HEK293T (cell line): ENCODE results near the gene TXNDC11.

ENCODE experiments used
- BHLHE40 ChIP-seq: fragments of 450-650 bp; IDR thresholded peaks from 2 replicates; pipeline ENCODE4 v1.6.1; 2016; ENCODE audit warnings: mild to moderate bottlenecking, moderate library complexity, borderline replicate concordance
- CTBP1 ChIP-seq: fragments of 450-650 bp; IDR thresholded peaks from 2 replicates; pipeline ENCODE4 v1.6.1; 2016; ENCODE audit warnings: borderline replicate concordance
- ELF4 ChIP-seq: fragments of 450-650 bp; IDR thresholded peaks from 2 replicates; pipeline ENCODE4 v1.6.1; 2017; ENCODE audit warnings: antibody characterized with exemption
- FOXA1 ChIP-seq: fragments of 450-650 bp; IDR thresholded peaks from 2 replicates; pipeline ENCODE4 v1.6.1; 2016; ENCODE audit warnings: mild to moderate bottlenecking
- FOXK2 ChIP-seq: fragments of 450-650 bp; IDR thresholded peaks from 2 replicates; pipeline ENCODE4 v1.6.1; 2016; ENCODE audit warnings: mild to moderate bottlenecking
- FOXM1 ChIP-seq: fragments of 450-650 bp; IDR thresholded peaks from 2 replicates; pipeline ENCODE4 v1.6.1; 2017; ENCODE audit warnings: mild to moderate bottlenecking, borderline replicate concordance
- HDGF ChIP-seq: fragments of 450-650 bp; IDR thresholded peaks from 2 replicates; pipeline ENCODE4 v1.6.1; 2017; ENCODE audit warnings: antibody characterized with exemption, borderline replicate concordance
- LEF1 ChIP-seq: fragments of 450-650 bp; IDR thresholded peaks from 2 replicates; pipeline ENCODE4 v1.6.1; 2017; ENCODE audit warnings: mild to moderate bottlenecking, borderline replicate concordance
- PKNOX1 ChIP-seq: fragments of 450-650 bp; IDR thresholded peaks from 2 replicates; pipeline ENCODE4 v1.6.1; 2016
- SP1 ChIP-seq: fragments of 450-650 bp; IDR thresholded peaks from 2 replicates; pipeline ENCODE4 v1.6.1; 2017
- SUZ12 ChIP-seq: fragments of 450-650 bp; IDR thresholded peaks from 2 replicates; pipeline ENCODE4 v1.6.1; 2016; ENCODE audit warnings: mild to moderate bottlenecking
- ZNF384 ChIP-seq: fragments of 450-650 bp; IDR thresholded peaks from 2 replicates; pipeline ENCODE4 v1.6.1; 2016

GRCh38 chr16:11650641-11651591 is 91.7 kb downstream of the TXNDC11 start:
- TF ChIP-seq SP1 (no peak), LEF1 (no peak), ZNF384 (no peak), FOXM1 (no peak), PKNOX1 (no peak), SUZ12 (no peak), BHLHE40 (no peak), ELF4 (no peak), CTBP1 (no peak), FOXK2 (no peak), HDGF (no peak), FOXA1 (no peak)
